NT2/D1 (cell line): ENCODE measurements around the gene FBLN1.

Experiments used
- DNase-seq: peaks from one replicate; pipeline ENCODE4 v3.0.0-alpha.2; 2011; ENCODE audit warnings: low read depth, low spot score
- H3K27me3 ChIP-seq: 2 replicates; pipeline ENCODE4 v1.6.0; 2011; ENCODE audit warnings: mild to moderate bottlenecking; ENCODE audit not compliant: insufficient read length, insufficient read depth
- H3K36me3 ChIP-seq: 2 replicates; pipeline ENCODE4 v1.6.1; 2011; ENCODE audit warnings: mild to moderate bottlenecking, low read length, mixed read lengths; ENCODE audit not compliant: insufficient read depth, insufficient read length
- H3K4me1 ChIP-seq: 2 replicates; pipeline ENCODE4 v1.5.1; 2011; ENCODE audit not compliant: insufficient read depth, insufficient read length
- H3K4me3 ChIP-seq: 2 replicates; pipeline ENCODE4 v1.5.1; 2011; ENCODE audit warnings: low read depth; ENCODE audit not compliant: insufficient read length
- H3K9ac ChIP-seq: 2 replicates; pipeline ENCODE4 v1.6.0; 2011; ENCODE audit warnings: low read depth; ENCODE audit not compliant: insufficient read length
- H3K9me3 ChIP-seq: 2 replicates; pipeline ENCODE4 v1.5.1; 2011; ENCODE audit warnings: mild to moderate bottlenecking, low read length; ENCODE audit not compliant: insufficient read depth
- SUZ12 ChIP-seq: IDR thresholded peaks from 2 replicates; pipeline ENCODE4 v1.6.1; 2011; ENCODE audit not compliant: insufficient read length, insufficient read depth; ENCODE audit errors: extremely low read depth
- YY1 ChIP-seq: IDR thresholded peaks from 2 replicates; pipeline ENCODE4 v1.6.1; 2011; ENCODE audit not compliant: insufficient read length, insufficient read depth
- ZNF274 ChIP-seq: IDR thresholded peaks from 2 replicates; pipeline ENCODE4 v1.6.1; 2011; ENCODE audit warnings: mild to moderate bottlenecking, low read depth, low read length

Gene FBLN1

DNA sequence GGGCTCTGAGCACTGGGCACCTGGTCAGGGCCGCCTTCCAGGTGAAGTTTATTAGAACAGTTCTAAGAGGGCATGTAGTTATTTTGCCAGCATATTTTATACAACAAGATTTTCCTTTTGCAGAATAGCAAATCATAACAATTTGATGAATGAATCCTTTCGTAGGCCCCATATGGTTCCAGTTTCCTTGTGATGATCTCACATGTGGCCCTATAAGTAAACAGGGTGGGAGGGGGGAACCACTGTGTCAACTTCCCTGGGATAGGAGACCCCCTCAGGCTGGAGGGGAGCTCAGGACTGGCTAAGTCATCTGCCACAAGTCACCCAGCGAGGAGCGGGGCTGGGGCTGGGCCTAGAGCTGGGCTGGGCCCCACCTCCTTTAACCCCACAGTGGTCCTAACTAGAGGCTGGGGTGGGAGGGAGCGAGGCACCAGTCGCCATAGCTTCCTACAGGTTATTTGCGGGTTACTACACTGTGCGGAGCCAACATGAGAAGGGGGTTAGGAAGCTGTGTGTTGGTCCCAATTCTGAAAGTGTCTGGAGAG lies 4.2 kb downstream of the FBLN1 start:
- peaks cover 33% of the 10 kb centered on the region for H3K36me3 ChIP-seq
- peak overlapping the region; percentile 42 for H3K9ac ChIP-seq
- H3K4me1 ChIP-seq: peaks cover 9% of the 10 kb centered on the region
- no peak for TF ChIP-seq SUZ12
- no peak for TF ChIP-seq YY1
- TF ChIP-seq ZNF274: no peak
- H3K9me3 ChIP-seq: no peaks in the 10 kb centered on the region
- DNase-seq: no peak
- no peaks in the 10 kb centered on the region for H3K27me3 ChIP-seq
- H3K4me3 ChIP-seq: no peak overlapping the region

DNA sequence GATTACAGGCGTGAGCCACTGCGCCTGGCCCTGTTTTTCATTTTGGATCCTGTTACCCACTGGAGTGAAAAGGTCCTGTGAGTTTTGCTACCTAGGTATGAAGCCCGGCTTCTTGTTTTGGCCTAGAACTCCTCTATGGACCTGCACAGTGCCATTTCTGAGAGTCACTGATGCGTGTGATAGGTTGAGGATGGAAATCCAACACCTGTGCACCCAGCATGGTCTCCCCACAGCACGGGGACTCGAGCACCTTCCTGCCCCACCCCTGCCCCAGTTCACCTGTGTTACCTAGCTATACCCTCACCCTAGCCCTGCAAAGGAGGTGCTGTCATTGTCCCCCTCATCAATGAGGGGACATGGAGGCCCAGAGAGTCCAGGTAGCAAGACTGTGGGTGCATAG lies 5.1 kb downstream of the FBLN1 start:
- peaks cover 33% of the 10 kb centered on the region for H3K36me3 ChIP-seq
- DNase-seq: no peak
- TF ChIP-seq ZNF274 (no peak), YY1 (no peak)
- H3K9me3 ChIP-seq: no peaks in the 10 kb centered on the region
- no peaks in the 10 kb centered on the region for H3K27me3 ChIP-seq
- peaks cover 14% of the 10 kb centered on the region for H3K4me1 ChIP-seq
- no peak overlapping the region for H3K4me3 ChIP-seq
- no peak overlapping the region for H3K9ac ChIP-seq

DNA sequence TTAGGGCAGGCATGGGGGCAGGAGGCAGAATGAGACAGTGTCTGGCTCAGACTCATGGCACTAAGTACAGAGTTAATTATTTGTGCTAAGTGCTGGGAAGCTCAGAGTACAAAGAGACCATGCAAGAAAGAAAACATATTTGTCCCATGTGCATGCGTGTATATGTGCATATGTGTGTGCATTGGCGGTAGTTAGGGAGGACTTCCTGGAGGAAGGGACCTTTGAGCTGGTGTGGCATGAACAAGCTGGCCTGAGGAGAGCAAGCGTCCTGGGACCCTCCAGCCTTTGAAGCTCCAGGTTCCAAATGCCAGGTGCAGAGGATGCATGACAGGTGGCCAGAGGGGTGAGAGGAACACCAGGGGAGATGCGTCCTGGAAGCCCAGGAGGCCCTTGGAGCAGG lies 6.1 kb downstream of the FBLN1 start:
- no peaks in the 10 kb centered on the region for H3K27me3 ChIP-seq
- H3K4me1 ChIP-seq: peaks cover 14% of the 10 kb centered on the region
- no peak for DNase-seq

DNA sequence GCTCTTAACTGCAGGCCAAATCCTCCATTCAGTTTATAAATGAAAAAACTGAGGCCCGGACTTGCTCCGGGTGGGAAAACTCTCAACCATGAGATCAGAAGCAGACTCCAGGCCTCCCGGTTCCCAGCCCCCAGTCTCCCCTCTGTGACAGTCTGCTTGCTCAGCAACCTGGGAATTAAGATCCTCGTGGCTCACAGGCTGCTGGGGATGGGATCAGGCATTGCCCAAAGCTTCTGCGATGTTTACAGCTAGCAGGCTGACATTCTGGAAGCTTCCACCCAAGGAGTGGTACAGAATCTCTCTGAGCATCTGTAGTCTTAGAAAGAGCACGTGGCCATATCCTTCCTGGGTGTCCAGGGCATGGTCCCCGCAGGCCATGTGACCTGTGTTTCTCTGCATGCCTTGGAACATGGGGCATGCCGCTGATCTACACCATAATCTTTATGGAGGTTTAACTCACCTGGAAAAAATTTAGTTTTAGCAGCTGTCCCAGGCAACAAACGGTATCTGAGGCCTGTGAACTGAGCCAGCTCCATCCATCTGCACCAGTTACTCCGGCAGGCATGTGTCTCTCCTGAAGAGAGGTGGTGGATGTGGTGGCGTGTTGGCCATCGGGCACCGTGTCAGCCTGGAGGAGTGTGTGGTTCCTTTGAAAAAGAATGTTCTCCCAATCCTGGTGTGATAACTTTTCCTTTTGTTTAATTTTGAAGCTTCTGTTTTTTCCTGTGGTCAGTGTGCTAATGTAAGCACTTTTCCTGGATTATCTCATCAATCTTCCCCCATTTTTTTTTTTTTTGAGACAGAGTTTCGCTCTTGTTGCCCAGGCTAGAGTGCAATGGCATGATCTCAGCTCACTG lies 7.9 kb downstream of the FBLN1 start:
- Histone ChIP-seq H3K4me1 (peaks cover 18% of the 10 kb centered on the region), H3K36me3 (peaks cover 52% of the 10 kb centered on the region), H3K9ac (peak overlapping the region; percentile 50), H3K9me3 (no peaks in the 10 kb centered on the region), H3K4me3 (no peak overlapping the region), H3K27me3 (no peaks in the 10 kb centered on the region)
- TF ChIP-seq SUZ12 (no peak), YY1 (no peak), ZNF274 (no peak)
- DNase-seq: no peak

More for the DNA sequence above, 6.1 kb downstream of the FBLN1 start:
- Histone ChIP-seq H3K4me3 (no peak overlapping the region), H3K9ac (no peak overlapping the region), H3K36me3 (peaks cover 38% of the 10 kb centered on the region), H3K9me3 (no peaks in the 10 kb centered on the region)
- TF ChIP-seq SUZ12 (no peak), YY1 (no peak), ZNF274 (no peak)

DNA sequence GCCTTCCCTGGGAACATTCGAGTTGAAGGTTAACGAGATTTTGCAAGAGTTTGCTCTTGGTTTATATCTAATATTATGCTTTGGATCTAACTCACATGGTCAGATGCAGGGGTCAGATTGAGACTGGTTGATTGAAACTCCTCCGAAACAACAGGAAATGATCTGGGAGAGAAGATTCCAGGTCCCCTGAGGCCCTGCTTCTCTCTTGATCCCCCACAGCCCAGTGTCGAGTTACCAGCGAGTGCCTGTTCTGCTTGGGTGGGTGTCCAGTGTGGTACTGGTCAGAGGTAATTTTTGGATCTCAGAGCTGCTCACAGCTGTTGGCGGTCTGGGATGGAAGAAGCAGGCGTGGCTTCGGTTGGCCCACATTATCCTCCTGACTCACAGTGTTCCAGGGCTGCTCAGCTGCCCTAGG lies 9.2 kb downstream of the FBLN1 start:
- no peak overlapping the region for H3K9ac ChIP-seq
- peaks cover 49% of the 10 kb centered on the region for H3K36me3 ChIP-seq
- H3K9me3 ChIP-seq: no peaks in the 10 kb centered on the region
- no peak overlapping the region for H3K4me3 ChIP-seq
- H3K4me1 ChIP-seq: peaks cover 27% of the 10 kb centered on the region
- TF ChIP-seq YY1 (no peak), SUZ12 (no peak), ZNF274 (no peak)
- DNase-seq: no peak
- H3K27me3 ChIP-seq: no peaks in the 10 kb centered on the region

DNA sequence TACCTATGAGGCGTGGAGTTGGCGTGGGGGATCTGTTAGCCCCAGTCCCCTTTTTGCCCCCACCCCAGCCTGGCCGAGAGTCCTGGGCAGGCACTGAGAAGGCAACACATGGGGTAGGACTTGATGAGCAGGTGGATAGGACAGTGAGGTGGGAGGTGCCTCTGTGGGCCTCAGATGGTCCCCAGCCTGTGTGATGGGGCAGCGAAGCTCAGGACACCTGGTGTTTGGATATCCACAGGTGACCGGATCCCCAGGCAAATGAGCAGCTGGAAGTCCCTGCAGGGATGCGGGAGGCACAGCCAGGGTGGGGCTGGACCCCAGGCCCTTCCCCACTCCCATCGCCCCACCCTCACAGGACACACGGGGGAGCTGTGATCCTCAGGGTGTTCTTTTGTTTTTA lies 9.7 kb downstream of the FBLN1 start:
- Histone ChIP-seq H3K9ac (peak overlapping the region; percentile 45), H3K4me3 (no peak overlapping the region), H3K9me3 (no peaks in the 10 kb centered on the region), H3K27me3 (no peaks in the 10 kb centered on the region), H3K36me3 (peaks cover 45% of the 10 kb centered on the region), H3K4me1 (peaks cover 31% of the 10 kb centered on the region)
- DNase-seq: no peak
- TF ChIP-seq SUZ12 (no peak), ZNF274 (no peak), YY1 (no peak)

DNA sequence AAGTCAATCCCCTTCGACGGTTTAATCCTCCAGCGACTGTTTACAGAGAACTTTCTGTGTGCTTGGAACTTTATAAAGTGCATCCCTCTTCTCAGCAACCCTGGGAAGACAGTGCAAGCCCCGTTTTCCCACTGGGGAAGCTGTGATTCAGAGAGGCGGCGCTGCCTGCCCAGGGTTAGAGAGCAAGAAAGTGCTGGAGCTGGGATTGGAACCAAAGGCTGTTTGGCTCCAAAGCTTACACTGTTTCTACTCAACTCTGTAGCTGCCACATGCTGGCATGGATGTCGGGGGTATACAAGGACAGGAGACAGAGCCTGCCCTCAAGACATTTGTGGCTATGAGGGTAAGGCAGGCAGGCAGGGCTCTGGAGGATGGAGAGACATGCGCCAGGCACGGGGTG lies 13.0 kb downstream of the FBLN1 start:
- no peaks in the 10 kb centered on the region for H3K9me3 ChIP-seq
- no peak for DNase-seq
- no peak overlapping the region for H3K9ac ChIP-seq
- no peak overlapping the region for H3K4me3 ChIP-seq
- TF ChIP-seq YY1: no peak
- no peak for TF ChIP-seq SUZ12
- TF ChIP-seq ZNF274: no peak
- H3K27me3 ChIP-seq: no peaks in the 10 kb centered on the region
- H3K4me1 ChIP-seq: peaks cover 27% of the 10 kb centered on the region
- peaks cover 47% of the 10 kb centered on the region for H3K36me3 ChIP-seq
